ENCODE results near the gene ZFPL1.
"Not testable (repeated sequence)": the region's sequence is repeated elsewhere in the genome, so short reads cannot be mapped to it uniquely, and the experiment has no call there.

ZFPL1 gene

DNA sequence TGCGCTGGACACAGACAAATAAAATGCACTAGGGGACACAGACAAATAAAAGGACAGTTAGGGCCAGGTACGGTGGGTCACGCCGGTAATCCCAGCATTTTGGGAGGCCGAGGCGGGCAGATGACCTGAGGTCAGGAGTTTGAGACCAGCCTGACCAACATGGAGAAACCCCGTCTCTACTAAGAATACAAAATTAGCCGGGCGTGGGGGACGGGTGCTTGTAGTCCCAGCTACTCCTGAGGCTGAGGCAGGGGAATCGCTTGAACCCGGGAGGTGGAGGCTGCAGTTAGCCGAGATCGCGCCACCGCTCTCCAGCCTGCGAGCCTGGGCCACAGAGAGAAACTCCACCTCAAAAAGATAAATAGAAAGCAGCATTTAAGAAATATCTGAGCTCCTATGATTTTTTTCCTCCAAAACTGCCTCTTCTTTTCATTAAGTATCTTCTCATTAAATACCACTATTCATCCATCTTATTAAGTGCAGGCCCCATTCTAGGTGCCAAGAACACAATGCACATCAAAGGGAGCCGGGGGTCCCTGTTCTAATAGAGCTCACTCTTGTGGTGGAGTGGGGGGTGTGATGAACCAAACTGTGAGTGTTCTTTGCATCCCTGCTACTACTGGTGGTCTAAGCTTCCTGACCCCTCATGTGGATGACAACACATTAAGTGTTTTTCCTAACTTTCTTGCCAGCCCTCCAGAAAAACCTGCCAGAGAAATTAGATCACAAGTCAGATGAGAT, 34.2 kb downstream of the ZFPL1 start:
- peaks cover 33% of the 10 kb centered on the region for H3K4me1 Mint-ChIP-seq
- no peaks in the 10 kb centered on the region for H3K27me3 Mint-ChIP-seq (ENCODE audit: low read depth)
- TF ChIP-seq, protein P1, sequence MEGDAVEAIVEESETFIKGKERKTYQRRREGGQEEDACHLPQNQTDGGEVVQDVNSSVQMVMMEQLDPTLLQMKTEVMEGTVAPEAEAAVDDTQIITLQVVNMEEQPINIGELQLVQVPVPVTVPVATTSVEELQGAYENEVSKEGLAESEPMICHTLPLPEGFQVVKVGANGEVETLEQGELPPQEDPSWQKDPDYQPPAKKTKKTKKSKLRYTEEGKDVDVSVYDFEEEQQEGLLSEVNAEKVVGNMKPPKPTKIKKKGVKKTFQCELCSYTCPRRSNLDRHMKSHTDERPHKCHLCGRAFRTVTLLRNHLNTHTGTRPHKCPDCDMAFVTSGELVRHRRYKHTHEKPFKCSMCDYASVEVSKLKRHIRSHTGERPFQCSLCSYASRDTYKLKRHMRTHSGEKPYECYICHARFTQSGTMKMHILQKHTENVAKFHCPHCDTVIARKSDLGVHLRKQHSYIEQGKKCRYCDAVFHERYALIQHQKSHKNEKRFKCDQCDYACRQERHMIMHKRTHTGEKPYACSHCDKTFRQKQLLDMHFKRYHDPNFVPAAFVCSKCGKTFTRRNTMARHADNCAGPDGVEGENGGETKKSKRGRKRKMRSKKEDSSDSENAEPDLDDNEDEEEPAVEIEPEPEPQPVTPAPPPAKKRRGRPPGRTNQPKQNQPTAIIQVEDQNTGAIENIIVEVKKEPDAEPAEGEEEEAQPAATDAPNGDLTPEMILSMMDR (IDR thresholded peaks at IDR 0.05; ENCODE audit: unreplicated experiment in 3 of 3): peak in 1 of 3 experiments; percentile 48
- H3K27ac Mint-ChIP-seq: peak overlapping the region; percentile 80 to 91 (median 84)
- H3K36me3 Mint-ChIP-seq (ENCODE audit: low read depth): peaks cover 32% of the 10 kb centered on the region
- no peaks in the 10 kb centered on the region for H3K9me3 Mint-ChIP-seq
- H3K4me3 Mint-ChIP-seq: peak overlapping the region; percentile 90 to 100 (median 90)

DNA sequence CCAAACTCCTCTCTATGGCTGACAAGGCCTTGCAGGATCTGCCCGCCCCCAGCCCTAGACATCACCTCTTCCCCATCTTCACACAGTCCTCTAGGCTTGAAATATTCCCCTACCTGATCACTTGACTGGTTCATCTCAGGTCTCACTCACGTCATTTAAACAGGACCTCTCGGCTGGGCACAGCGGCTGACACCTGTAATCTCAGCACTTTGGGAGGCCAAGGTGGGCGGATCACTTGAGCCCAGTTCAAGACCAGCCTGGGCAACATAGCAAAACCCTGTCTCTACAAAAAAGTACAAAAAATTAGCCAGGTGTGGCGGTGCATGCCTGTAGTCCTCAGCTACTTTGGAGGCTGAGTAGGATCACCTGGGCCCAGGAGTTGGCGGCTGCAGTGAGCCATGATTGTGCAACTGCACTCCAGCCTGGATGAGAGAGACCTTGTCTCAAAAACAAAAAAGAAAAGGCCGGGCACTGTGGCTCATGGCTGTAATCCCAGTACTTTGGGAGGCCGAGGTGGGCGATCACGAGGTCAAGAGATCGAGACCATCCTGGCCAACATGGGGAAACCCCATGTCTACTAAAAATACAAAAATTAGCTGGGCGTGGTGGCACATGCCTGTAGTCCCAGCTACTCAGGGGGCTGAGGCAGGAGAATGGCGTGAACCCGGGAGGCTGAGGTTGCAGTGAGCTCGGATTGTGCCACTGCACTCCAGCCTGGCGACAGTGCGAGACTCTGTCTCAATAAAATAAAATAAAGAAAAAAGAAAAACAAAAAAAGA, 35.1 kb downstream of the ZFPL1 start:
- not testable (repeated sequence) for H3K27me3 Mint-ChIP-seq (ENCODE audit: low read depth); H3K9me3 Mint-ChIP-seq
- H3K27ac Mint-ChIP-seq: peak overlapping the region in 2 of 3 experiments; percentile 32 to 44
- peak overlapping the region; percentile 76 to 100 (median 98) for H3K4me3 Mint-ChIP-seq
- H3K4me1 Mint-ChIP-seq: peaks cover 26% of the 10 kb centered on the region
- peaks cover 34% of the 10 kb centered on the region for H3K36me3 Mint-ChIP-seq (ENCODE audit: low read depth)

- Mint-ChIP-seq H3K4me1 (peaks cover 28% of the 10 kb centered on the region), H3K27me3 (ENCODE audit: low read depth) (no peaks in the 10 kb centered on the region), H3K9me3 (no peaks in the 10 kb centered on the region), H3K36me3 (ENCODE audit: low read depth) (peaks cover 39% of the 10 kb centered on the region), H3K27ac (peak overlapping the region in 1 of 3 experiments; percentile 32), H3K4me3 (peak overlapping the region; percentile 76 to 100 (median 98))
- TF ChIP-seq, protein P1 (IDR thresholded peaks at IDR 0.05; ENCODE audit: unreplicated experiment in 3 of 3): no peak
Measured at GRCh38 chr11:65119670-65119995, 35.6 kb downstream of the ZFPL1 start.

DNA sequence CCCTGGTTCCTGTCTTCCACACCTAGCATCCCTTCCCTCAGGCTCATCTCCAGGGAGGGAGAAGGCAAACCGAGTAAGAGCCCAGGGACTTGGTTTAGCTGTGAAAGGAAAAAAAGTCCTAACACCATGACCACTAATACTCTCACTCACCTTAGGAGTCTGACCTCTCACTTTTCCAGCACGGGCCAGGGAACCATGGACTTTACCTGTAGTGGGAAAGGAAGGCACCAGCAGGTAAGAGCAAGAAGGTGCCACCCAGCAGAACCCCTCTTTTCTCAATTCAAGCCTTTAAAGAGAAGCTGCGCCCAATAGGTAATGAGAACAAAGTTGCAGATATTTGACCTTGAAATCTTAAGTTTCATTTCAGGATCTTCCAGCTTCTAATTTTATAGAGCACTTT, 36.8 kb downstream of the ZFPL1 start:
- H3K4me1 Mint-ChIP-seq: peaks cover 28% of the 10 kb centered on the region
- H3K36me3 Mint-ChIP-seq (ENCODE audit: low read depth): peaks cover 42% of the 10 kb centered on the region
- TF ChIP-seq, protein P1 (IDR thresholded peaks at IDR 0.05; ENCODE audit: unreplicated experiment in 3 of 3): no peak
- peak overlapping the region; percentile 94 to 98 (median 97) for H3K27ac Mint-ChIP-seq
- H3K9me3 Mint-ChIP-seq: no peaks in the 10 kb centered on the region
- H3K4me3 Mint-ChIP-seq: peak overlapping the region; percentile 98 to 100 (median 99)
- H3K27me3 Mint-ChIP-seq (ENCODE audit: low read depth): no peaks in the 10 kb centered on the region

GRCh38 chr11:65121447-65121864, 37.4 kb downstream of the ZFPL1 start:
- Mint-ChIP-seq H3K27me3 (ENCODE audit: low read depth) (no peaks in the 10 kb centered on the region), H3K9me3 (no peaks in the 10 kb centered on the region)

More at GRCh38 chr11:65121447-65121864, 37.4 kb downstream of the ZFPL1 start:
- Mint-ChIP-seq H3K27ac (peak overlapping the region; percentile 94 to 98 (median 97)), H3K4me3 (peak overlapping the region; percentile 98 to 100 (median 99)), H3K36me3 (ENCODE audit: low read depth) (peaks cover 44% of the 10 kb centered on the region), H3K4me1 (peaks cover 28% of the 10 kb centered on the region)
- TF ChIP-seq, protein P1 (IDR thresholded peaks at IDR 0.05; ENCODE audit: unreplicated experiment in 3 of 3): no peak

Data from nephron (organoid).